RPMI8226 (cell line): ENCODE measurements around the gene FOXC2.

Source experiments
- DNase-seq: peaks from one replicate; pipeline ENCODE4 v3.0.0-alpha.2; 2015

FOXC2 gene

GRCh38 chr16:86566601-86566965, at the start of gene FOXC2:
Gene FOXC2, plus strand, starts transcription at chr16:86566829. Its CDS starts 507 bp downstream, at chr16:86567336.
- DNase-seq, result no peak

- no peak for DNase-seq
Observed at GRCh38 chr16:86517033-86517432, 49.6 kb upstream of the FOXC2 start.

GRCh38 chr16:86517652-86518258, 48.9 kb upstream of the FOXC2 start:
- peak; percentile 48 for DNase-seq

GRCh38 chr16:86519007-86519648, 47.5 kb upstream of the FOXC2 start:
- no peak for DNase-seq

GRCh38 chr16:86519649-86520316, 46.8 kb upstream of the FOXC2 start:
- peak; percentile 33 for DNase-seq

- DNase-seq, result no peak
Observed at GRCh38 chr16:86520317-86521210, 46.1 kb upstream of the FOXC2 start.

GRCh38 chr16:86521236-86522197, 45.1 kb upstream of the FOXC2 start:
- DNase-seq, result no peak

GRCh38 chr16:86522634-86523033, 44.0 kb upstream of the FOXC2 start:
- no peak for DNase-seq

GRCh38 chr16:86523166-86523740, 43.4 kb upstream of the FOXC2 start:
- DNase-seq, result no peak

GRCh38 chr16:86524029-86524428, 42.6 kb upstream of the FOXC2 start:
- no peak for DNase-seq

- DNase-seq, result no peak
Observed at GRCh38 chr16:86525696-86526095, 40.9 kb upstream of the FOXC2 start.

GRCh38 chr16:86527366-86527765, 39.3 kb upstream of the FOXC2 start:
- DNase-seq, result no peak

GRCh38 chr16:86528061-86528929, 38.3 kb upstream of the FOXC2 start:
- DNase-seq, result no peak

- DNase-seq, result no peak
Observed at GRCh38 chr16:86529160-86529559, 37.5 kb upstream of the FOXC2 start.

- DNase-seq, result no peak
Observed at GRCh38 chr16:86530251-86531190, 36.1 kb upstream of the FOXC2 start.

GRCh38 chr16:86531191-86531545, 35.5 kb upstream of the FOXC2 start:
- no peak for DNase-seq

GRCh38 chr16:86531641-86532525, 34.7 kb upstream of the FOXC2 start:
- DNase-seq, result no peak

- DNase-seq, result no peak
Observed at GRCh38 chr16:86532526-86532815, 34.2 kb upstream of the FOXC2 start.

- DNase-seq, result no peak
Observed at GRCh38 chr16:86533076-86533475, 33.6 kb upstream of the FOXC2 start.
